Measurements from ENCODE around the gene C1QTNF1. TPM values are rescaled to one million over a fixed set of nuclear protein-coding genes. Genes with fewer than 3 reads are reported as not detected.

The C1QTNF1 gene
- total RNA-seq, 1 experiment from 2014 or later: 4.0 TPM

GRCh38 chr17:79041723-79042420, 17.9 kb downstream of the C1QTNF1 start:
- no peak overlapping the region for H3K4me3 ChIP-seq (replicated peaks in 1 of 2; ENCODE audit: low read depth in 1 of 2, low read length in 2 of 2)
- H3K79me2 ChIP-seq (ENCODE audit: insufficient read depth, low read length): no peaks in the 10 kb centered on the region
- H3K27me3 ChIP-seq (ENCODE audit: insufficient read depth, low read length): no peaks in the 10 kb centered on the region
- no peak overlapping the region for H2AFZ ChIP-seq (ENCODE audit: low read depth, low read length, poor library complexity, severe bottlenecking)
- intact Hi-C loops (cut with micrococcal nuclease): loop anchor here (1.0 to 2.0 kb wide), 2 partner anchors 15 to 23 kb away; no protein-coding TSS in a partner anchor
- no peak overlapping the region; the same call in 1 of the 2 replicates for H3K27ac ChIP-seq (ENCODE audit: low read depth, low read length)
- H3K36me3 ChIP-seq (ENCODE audit: control insufficient read depth in 1 of 2, insufficient read depth in 2 of 2, low read length in 2 of 2): no peaks in the 10 kb centered on the region
- H3K4me2 ChIP-seq (ENCODE audit: low read length): no peak overlapping the region
- no peak overlapping the region for H3K9ac ChIP-seq (ENCODE audit: low read length)
- RAD21 ChIA-PET (ENCODE audit: low non-redundant PET in 1 of 2, low total read pairs in 2 of 2, uncharacterized antibody in 2 of 2, unreplicated experiment in 2 of 2): interaction anchor here in 1 of 2 experiments (0.9 to 1.2 kb wide), 2 partner anchors 13 to 22 kb away, joined by 3 to 4 read pairs; no protein-coding TSS in a partner anchor
- DNase-seq (ENCODE audit: low read depth, low spot score) (no peak), ATAC-seq (no peak; the same call in 1 of the 2 replicates)
- no peaks in the 10 kb centered on the region for H4K20me1 ChIP-seq (ENCODE audit: insufficient read depth)
- H3K9me2 ChIP-seq (ENCODE audit: insufficient read depth): no peaks in the 10 kb centered on the region
- peaks cover 0 to 13% of the 10 kb centered on the region in 2 experiments; a peak in 3 of 4 replicates for H3K4me1 ChIP-seq (ENCODE audit: control insufficient read depth in 1 of 2, insufficient read depth in 2 of 2, low read length in 2 of 2)
- H3K9me3 ChIP-seq (ENCODE audit: control insufficient read depth in 1 of 2, insufficient read depth in 1 of 2, low read depth in 1 of 2, low read length in 2 of 2): no peaks in the 10 kb centered on the region
- TF ChIP-seq CBX3 (IDR thresholded peaks at IDR 0.05; ENCODE audit: low read depth) (no peak), TCF7L2 (IDR thresholded peaks at IDR 0.05; ENCODE audit: borderline replicate concordance, extremely low read depth, insufficient read depth, insufficient read length) (no peak), SRF (IDR thresholded peaks at IDR 0.05; ENCODE audit: low read depth) (no peak), ELF1 (IDR thresholded peaks at IDR 0.05; ENCODE audit: borderline replicate concordance, low read depth) (no peak), POLR2A (IDR thresholded peaks at IDR 0.05; ENCODE audit: borderline replicate concordance, extremely low read depth, insufficient read depth, insufficient read length) (no peak), YY1 (IDR thresholded peaks at IDR 0.05; ENCODE audit: extremely low read depth, insufficient replicate concordance, low read depth, low read length) (no peak), CEBPB (IDR thresholded peaks at IDR 0.05; ENCODE audit: low read depth) (no peak), SP1 (IDR thresholded peaks at IDR 0.05; ENCODE audit: low read depth) (no peak), EZH2phosphoT487 (IDR thresholded peaks at IDR 0.05; ENCODE audit: borderline replicate concordance) (no peak), ZBTB33 (IDR thresholded peaks at IDR 0.05; ENCODE audit: extremely low read depth, insufficient replicate concordance, low read length) (no peak), RAD21 (IDR thresholded peaks at IDR 0.05; ENCODE audit: low read depth) (no peak), POLR2AphosphoS5 (IDR thresholded peaks at IDR 0.05; ENCODE audit: low read depth, low read length) (no peak)
- TF ChIP-seq, protein P1, sequence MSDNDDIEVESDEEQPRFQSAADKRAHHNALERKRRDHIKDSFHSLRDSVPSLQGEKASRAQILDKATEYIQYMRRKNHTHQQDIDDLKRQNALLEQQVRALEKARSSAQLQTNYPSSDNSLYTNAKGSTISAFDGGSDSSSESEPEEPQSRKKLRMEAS (IDR thresholded peaks at IDR 0.05): no peak
- TF ChIP-seq, protein P2, sequence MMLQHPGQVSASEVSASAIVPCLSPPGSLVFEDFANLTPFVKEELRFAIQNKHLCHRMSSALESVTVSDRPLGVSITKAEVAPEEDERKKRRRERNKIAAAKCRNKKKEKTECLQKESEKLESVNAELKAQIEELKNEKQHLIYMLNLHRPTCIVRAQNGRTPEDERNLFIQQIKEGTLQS (IDR thresholded peaks at IDR 0.05): no peak
- TF ChIP-seq, protein P3, sequence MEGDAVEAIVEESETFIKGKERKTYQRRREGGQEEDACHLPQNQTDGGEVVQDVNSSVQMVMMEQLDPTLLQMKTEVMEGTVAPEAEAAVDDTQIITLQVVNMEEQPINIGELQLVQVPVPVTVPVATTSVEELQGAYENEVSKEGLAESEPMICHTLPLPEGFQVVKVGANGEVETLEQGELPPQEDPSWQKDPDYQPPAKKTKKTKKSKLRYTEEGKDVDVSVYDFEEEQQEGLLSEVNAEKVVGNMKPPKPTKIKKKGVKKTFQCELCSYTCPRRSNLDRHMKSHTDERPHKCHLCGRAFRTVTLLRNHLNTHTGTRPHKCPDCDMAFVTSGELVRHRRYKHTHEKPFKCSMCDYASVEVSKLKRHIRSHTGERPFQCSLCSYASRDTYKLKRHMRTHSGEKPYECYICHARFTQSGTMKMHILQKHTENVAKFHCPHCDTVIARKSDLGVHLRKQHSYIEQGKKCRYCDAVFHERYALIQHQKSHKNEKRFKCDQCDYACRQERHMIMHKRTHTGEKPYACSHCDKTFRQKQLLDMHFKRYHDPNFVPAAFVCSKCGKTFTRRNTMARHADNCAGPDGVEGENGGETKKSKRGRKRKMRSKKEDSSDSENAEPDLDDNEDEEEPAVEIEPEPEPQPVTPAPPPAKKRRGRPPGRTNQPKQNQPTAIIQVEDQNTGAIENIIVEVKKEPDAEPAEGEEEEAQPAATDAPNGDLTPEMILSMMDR (IDR thresholded peaks at IDR 0.05 in 2 of 3, conservative IDR thresholded peaks at IDR 0.05 in 1 of 3; ENCODE audit: borderline replicate concordance in 1 of 3, insufficient read depth in 1 of 3, low read depth in 2 of 3, low read length in 2 of 3): no peak
- POLR2A ChIA-PET: no interaction called here
- CTCF ChIA-PET: interaction anchor here (0.7 to 3.3 kb wide), 16 partner anchors 8 to 545 kb away, joined by 3 to 37 read pairs (median 4); partner anchors contain the start of gene ENGASE
- BruUV-seq (replicated peaks): no TSS peak

Data from HCT116 (cell line).